NOMO-1 (cell line): ENCODE results near the gene NECAB3.

Experiments used
- DNase-seq, 2 experiments: peaks; one replicate each; lab custom pipeline; 2025; ENCODE audit not compliant: unreplicated experiment in 2 of 2; lab: John Stamatoyannopoulos, UW

The NECAB3 gene

DNA sequence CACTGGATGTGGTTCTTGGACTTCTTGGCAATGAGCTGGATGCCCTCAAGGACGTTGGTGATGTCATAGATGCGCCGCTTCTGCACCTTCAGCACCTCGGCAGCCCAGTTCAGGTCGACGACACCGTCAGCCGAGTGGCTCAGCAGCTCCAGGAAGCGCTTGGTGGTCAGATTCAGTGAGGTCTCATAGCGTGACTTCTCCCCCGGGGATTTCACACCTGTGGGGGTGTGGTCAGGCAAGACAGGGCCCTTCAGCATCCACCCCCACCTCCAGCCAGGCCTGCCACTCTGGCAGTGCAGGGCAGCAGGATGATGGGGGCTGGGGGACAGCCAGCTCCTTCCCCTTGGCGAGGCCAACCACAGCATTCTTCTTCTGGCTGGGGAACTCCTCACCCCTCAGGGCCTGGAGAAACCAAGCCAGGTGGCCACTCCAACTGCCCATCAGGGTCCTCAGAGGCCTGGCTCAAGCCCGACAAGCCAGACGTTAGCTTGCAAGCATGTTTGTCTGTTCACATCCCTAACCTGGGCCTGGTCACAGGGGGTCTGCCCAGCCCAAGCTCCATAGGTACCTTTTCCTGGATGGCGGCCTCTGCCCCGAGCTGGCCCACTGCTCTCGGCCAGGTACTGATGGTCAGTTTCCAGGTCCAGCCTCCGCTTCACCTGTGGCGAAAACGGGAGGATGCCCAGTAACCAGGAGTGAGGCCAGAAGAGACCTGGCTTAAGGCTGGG, 5.7 kb upstream of the NECAB3 start:
- no peak for DNase-seq

DNA sequence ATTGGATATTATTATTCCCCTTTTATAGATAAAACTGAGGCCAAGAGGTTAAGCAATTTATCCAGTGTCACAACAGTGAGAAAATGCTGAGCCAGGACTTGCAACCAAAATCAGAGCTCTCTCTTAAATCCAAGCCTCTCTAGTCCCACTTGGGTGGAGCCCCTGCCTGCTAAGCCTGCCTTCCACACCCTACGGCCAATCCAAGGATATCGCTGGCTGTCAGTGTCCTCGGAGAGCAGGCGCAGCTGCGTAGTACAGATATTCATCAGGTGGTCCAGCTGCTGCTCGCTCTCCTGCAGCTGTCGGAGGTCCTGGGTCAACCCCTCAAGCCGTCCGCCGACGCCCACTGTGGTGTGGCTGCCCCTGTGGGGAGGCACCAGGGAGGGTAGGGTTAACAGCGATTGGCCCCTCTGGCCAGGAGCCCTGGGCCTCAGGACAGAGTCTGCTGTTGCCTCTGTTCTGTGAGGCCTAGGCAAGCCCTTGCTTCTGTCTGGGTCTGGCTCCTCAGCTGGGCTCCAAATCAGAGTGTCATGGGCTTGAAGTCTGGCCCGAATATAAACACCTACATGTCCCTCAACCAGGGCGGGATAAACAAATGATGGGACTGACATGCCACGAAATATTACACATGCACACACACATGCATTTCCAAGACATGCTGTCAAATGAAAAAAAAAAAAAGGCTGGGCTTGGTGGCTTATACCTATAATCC, 3.9 kb upstream of the NECAB3 start:
- DNase-seq, result no peak

DNA sequence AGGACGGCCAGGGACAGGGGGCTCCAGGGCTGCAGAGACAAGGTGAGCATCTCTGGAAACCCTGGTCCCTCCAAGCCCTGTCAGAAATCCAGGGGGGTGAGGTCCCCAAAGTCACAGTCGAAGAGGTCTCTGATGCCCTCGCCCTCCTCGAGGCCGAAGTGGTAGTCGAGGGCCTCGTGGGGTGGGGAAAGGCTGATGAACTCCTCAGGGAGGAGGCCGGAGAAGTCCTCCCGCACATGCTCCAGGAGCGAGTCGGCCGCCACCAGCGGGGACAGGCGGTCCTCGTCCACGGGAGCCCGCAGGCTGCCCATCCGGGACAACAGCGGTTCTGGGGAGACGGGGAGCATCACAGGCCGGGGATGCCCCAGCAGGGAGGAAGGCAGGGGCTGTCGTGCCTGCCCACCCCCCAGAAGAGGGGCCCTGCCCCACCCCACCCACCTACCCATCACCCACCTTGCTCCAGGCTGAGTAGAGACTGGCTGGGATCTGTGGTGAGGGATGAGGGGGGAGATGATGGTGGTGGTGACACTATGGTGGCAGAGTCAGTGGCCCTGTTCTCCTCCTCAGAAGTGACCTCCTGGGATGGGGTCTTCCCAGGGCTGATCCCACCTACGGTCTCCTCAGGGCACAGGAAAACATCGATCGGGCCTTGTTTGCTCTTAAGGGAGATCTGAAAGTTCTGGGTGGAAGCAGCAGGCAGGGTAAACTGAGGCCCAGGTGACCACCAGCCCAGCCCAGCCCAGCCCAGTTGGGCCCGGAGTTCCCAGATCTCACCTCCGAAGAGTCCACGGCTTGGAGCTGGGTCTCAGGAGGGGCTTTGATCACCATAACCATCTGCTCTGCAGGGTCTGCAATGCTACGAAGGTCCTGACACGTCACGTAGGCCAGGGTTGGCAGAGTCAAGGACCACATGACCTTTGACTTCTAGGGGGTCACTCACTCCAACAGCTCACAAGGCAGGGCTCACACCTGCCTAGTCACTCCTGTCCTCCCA, 2.7 kb upstream of the NECAB3 start:
- no peak for DNase-seq

DNA sequence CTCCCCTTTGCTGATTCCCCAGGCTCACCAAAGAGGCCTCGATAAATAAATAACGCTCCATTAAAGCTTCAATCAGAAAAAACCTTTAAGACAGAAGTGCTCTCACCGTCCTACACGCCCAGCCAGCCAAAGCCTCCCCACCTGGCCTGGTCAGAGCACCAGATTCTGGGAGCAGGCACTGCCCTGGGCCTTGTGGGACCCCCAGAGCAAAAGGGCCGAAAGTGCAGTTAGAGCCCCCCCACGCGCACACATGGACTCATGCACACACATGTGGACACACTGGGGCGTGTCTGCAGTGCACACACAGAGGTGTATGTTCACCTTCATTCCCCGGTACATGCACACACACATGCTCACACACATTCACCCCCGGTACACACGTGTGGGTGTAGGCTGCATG, 1.9 kb upstream of the NECAB3 start:
- no peak for DNase-seq

DNA sequence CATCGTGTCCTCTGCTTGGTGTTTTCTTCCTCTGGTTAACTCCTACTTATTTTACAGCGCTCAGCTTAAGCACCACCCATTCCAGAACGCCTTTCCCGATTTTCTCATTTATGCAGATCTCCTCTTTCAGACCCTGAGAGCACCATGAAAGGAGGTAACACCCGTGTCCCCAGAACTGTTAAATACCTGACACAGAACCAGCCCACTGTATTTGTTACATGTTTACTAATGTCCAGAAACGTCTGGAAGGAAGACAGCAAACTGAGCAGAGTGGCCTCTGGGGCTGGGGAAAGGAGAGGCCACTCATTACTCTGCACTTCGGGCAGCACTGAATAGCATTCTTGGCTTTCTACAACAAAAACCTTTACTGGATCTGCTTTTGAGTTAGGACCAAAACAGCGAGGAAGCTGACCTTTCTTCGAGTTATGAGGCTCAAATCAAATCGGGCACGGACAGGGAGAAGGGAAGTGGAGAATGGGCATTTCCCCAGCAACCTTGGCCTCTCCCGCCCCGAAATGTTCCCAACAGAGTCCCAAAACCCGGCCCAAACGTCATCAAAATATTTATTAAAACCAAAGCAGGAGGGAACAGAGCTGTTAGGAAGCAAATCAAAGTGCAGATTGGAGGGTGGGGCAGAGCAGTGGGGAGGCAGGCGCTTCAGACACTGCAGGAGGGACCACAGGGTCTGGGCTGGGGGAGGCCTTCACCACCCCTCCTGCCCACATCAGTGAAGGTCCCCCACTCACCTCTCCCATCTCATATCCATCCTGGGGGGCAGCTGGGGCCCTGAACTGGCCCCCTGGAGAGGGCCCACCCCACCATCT, 1.1 kb upstream of the NECAB3 start:
- DNase-seq, result no peak

DNA sequence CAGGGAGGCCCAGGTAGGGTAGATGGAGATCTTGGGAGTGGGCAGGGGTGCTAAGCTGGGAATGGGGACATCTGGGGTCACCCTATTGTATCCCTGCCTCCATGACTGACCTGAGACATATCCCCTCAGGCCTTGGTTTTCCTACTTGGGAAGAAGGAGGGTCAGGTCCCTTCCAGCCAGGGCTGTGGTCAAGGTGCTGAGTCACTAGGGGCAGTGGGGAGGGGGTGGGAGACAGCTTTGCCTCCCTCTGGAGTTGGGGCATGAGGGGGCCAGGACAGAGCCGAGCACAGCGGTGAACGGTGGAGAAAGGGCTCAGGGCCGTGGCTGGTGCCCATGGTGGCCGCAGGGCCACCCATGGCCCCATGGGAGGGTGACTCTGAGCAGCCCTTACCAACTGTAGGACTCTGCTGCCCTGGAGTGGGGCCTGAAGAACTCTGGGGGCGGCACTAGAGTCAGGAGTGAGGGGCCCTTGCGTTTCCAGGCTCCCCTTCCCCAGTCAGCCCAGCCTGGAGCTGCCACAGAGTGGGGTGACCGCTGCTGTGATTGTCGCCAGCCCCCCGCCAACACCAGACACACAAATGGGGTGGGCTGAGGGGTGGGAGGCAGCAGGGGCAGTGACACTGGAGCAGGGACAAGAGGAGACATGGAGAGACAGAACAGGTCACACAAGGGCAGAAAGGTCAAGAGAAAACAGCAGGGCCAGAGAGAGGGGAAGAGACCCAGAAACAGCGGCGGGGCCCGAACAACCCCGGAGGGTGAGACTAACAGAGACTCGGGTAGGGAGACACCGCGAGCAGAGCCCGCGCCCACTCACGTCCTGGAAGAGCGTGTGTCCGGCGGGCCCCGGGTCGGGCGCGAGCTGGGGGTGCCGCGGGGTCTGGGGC, 576 bp downstream of the NECAB3 start:
- peak in 1 of 2 experiments; percentile 49 for DNase-seq

DNA sequence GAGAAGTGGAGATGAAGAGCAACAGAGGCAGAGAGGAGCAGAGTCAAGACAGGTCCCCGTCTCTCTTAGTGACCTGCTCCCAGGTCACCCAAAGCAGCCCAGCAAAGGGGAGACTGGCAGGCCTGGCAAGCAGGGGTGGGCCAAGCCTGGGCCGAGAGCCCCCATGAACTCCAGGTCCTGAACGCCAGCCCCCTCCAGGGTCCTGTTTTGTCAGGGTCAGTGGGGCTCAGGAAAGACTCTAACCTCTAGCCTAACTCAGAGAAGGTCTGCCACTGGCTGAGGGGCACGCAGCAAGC, 1.2 kb downstream of the NECAB3 start:
- DNase-seq, result no peak

DNA sequence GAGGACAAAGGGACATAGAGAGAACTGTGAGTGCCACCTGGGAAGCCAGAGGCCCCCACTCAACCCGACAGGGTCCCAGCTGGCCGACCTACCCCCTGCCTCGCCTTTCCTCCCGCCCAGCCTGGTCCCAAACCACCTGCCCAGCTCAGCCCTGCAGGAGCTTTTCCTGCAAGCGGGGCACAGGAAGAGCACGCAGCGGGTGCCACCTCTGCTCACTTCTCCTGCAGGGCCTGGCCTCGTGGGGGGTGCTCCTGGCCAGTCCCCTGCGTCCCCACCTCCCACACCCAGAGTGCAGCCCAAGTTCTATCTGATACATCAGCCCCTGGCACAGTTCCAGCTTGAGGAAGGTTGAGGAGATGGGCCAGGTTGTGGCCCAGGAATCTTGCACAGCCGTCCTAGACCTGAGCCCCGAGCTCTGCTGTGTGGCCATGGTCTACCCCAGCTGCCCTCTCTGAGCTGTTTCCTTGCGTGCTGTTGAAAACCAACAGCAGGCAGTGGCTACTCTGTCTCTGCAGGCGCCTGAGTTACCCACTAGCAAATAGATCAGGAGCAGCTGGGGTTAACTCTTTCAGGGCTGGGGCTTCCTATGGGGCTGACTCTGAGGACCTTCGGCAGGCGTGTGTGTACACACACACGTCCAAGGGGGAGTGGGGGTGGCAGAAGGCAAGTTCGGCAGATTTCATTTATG, 1.7 kb downstream of the NECAB3 start:
- no peak for DNase-seq

DNA sequence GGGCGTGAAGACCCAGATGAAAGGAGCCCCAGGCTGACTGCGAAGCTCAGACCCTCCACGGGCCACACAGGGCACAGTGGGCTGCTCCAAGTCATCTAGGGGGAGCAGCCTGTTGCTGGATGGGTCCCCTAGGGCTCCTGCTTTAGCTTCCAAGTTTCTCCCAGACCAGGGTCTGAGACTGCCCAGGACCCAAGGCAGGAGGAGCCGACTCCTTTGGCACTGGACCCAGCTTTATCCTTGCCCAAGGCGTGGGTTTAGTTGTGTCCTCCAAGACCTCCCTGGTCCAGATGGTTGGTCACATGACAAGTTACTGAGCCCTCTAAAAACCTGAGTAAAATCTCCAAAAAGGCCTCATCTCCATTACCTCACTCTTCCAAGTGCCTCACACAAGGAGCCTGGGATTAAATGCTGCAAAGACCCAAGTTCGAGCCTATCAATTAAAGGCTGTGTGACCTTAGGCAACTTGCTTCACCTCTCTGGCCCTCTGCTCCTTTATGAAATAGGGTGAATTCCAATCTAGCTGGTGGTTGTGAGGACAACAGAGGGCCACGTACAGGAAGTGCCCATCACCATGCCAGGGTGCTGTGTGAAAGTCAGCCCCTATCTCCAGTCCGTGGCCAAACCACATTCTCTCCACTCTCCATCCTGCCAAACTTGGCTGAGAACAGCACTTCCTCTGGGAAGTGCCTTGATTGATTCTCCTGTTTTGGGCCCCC, 2.5 kb downstream of the NECAB3 start:
- DNase-seq, result no peak

DNA sequence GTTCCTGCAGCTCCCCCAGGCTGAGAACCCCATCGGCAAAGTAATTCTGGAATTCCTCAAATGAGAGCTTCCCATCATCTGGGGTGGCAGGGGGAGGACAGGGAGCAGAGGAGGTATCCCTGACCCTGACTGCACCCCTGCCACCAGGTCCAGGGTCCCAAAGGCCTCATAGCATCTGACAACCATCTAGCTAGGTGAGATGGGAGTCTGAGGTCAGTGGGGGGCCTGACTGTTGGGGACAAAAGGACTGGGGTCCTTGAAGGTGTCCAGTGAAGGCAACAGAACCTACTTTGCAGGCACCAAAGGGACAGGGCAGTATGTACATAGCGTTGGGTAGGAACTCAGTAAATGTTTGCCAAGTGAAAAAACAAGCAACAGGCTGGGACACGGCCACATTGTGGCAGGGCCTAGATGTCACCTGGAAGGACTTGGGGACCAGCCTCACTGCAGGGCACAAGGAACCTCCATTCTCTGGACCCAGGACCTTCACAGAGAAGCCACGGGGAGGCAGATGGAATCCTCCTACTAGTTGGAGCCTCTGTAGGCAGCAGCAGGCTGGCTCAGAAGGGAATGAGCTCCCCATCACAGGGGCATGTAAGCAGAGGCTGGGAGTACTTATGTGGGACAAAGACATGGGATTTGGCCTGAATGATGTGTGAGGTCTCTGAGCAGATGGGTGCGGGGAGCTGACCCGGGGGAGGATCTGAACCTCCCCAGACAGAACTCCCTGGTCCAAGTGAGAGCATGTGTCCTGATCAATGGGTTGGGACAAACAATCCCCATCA, 3.3 kb downstream of the NECAB3 start:
- no peak for DNase-seq

DNA sequence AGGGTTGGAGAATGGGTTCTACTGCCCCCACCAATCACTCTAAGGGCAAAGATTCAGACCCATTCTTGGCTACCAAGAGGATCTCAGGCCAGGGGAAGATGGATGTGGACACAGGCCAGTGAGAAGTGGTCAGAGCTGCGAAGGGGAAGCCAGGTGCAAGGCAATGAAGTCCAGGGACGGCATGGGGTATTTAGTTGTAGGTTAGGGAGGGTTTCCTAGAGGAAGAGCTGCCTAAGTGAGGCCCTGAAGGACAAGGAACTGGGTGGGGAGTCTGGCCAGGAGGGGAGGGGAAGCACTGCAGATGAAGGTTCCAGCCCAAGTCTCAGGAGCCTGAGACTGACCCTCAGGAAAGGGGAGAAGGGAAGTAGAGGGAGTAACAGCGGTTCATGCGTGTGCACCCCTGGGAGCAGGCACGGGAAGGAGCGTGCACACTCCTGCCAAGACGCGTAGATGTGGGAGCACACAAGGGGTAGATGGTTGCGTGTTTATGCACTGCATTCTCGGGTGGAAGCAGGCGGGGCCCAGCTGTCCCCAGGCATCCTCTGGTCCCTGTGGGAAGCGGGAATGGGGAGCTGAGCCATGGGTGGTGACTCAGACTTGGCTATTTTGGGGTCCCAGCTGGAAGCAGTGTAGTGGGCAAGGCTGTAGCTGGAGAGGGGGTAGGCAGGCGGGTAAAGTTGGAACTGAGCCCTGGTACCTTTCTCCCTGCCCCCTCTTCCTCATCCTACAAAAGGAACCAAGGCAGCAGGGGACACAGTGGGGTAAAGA, 4.2 kb downstream of the NECAB3 start:
- no peak for DNase-seq

DNA sequence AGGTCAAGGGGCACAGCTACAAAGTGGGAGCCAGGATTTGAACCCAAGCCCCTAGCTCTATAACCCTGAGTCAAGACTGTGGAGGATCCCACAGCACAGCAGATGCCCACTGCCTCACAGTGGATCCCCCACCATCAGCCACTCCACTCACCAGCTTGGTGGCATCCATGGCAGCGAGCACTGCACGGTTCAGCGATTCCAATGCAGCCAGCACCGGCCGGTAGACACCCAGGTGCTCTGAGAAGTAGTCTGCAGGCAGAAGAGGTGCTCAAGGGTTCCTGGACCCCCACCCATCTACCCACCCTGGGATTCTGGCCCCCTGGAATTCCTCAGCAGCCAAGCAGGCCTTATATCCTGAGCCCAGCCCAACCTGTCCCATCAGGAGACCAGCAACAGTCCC, 5.0 kb downstream of the NECAB3 start:
- DNase-seq, result no peak

DNA sequence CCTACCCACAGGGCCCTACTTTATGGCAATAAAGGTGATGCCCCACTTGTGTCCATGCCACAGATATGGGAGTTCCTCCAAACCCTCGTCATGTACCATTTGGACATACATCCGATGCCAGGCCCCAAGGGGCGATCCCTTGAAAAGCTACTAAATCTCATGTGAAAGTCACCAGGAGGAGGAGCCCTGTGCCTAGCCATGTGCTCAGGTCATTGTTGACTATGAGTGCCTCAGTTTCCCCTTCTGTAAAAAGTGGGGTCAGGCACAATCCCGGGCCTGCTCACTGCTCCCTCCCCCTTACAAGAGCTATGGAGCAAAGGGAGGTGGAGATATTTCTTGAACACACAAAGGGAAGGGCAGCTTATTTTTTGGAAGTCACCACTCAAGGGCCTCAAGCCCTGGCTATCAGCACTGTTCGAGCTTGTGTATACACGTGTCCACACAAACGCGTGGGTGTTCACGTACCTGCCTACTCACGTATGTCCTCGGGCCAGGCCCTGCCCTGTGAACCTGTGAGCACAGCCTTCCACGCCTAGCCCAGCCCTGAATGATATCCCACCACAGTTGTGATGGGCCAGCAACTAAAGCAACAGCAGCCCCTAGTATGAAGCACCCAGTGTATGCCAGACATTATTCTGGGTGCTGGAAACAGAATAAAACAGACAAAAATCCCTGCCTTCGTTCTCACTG, 5.6 kb downstream of the NECAB3 start:
- no peak for DNase-seq

DNA sequence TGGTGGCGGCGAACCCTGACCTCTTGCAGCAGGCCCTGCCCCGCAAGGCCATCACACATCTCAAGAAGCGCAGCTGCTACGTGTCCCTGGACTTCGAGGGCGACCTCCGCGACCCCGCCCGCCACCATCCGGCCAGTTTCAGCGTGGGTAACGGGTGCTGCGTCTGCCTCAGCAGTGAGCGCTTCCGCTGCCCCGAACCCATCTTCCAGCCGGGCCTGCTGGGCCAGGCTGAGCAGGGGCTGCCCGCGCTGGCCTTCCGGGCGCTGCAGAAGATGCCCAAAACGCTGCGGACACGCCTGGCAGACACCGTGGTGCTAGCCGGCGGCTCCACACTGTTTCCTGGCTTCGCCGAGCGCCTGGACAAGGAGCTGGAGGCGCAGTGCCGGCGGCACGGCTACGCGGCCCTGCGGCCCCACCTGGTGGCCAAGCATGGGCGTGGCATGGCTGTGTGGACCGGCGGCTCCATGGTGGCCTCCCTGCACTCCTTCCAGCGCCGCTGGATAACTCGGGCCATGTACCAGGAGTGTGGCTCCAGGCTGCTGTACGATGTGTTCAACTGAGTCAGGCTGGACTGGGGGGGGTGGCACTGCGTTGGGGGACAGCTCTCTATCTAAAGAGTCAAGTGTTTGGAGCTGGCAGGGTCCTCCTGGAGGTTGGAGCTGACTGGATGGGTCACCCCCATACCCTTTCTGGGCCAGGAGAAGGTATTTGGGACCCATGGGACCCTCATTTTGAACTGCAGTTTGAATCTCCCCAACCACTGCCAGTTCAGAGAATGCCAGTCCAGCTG, 6.4 kb downstream of the NECAB3 start:
- peak; percentile 68 to 80 for DNase-seq

DNA sequence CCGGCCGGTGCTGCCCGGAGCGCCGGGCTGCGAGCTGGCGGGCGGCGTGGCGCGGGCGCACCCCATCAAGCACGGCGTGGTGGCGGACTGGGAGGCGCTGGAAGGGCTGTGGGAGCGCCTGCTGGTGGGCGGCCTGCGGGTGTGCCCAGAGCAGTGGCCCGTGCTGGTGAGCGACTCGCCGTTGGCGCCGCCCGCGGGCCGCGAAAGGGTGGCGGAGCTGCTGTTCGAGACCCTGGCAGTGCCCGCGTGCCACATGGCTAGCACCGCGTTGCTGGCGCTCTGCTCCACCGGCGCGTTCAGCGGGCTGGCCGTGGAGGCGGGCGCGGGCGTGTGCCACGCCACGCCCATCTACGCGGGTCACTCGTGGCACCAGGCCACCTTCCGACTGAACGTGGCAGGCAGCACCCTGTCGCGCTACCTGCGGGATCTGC, 7.0 kb downstream of the NECAB3 start:
- no peak for DNase-seq
